Adrenal gland (tissue), 12 donors: ENCODE results near the gene PRXL2A. TPM values are rescaled to one million over a fixed set of nuclear protein-coding genes. Genes with fewer than 3 reads are reported as not detected.
A peak's percentile ranks its signal among the peaks of the same experiment; 100 is the strongest.

Experiments
- DNase-seq, 7 donors: peaks; one replicate each; pipeline ENCODE4 v3.0.0-alpha.2; 2019 to 2020
- H3K27ac ChIP-seq, 5 donors: fragments of 200-600 bp; sonication (generic) in 4 of 5; 1 replicate in 3 of 5; 2 replicates in 2 of 5; pipeline versions ENCODE4 v1.5.1 to v1.8.0; 2016 to 2020; ENCODE audit warnings: mild to moderate bottlenecking in 1 of 5
- H3K27me3 ChIP-seq: fragments of 200-600 bp; 2 replicates; pipeline ENCODE4 v1.8.0; 2021
- H3K36me3 ChIP-seq, 2 donors: fragments of 200-600 bp; replicated peaks in 1 of 2; 1 replicate in 1 of 2; 2 replicates in 1 of 2; pipeline versions ENCODE4 v1.5.1 to v1.8.0; 2018 to 2022
- H3K4me1 ChIP-seq, 2 donors: fragments of 200-600 bp; replicated peaks in 1 of 2; 1 replicate in 1 of 2; 2 replicates in 1 of 2; pipeline versions ENCODE4 v1.5.1 to v1.8.0; 2018 to 2021
- H3K4me3 ChIP-seq, 4 donors: fragments of 200-600 bp; sonication (generic) in 3 of 4; one replicate each; pipeline ENCODE4 v1.5.1; 2016 to 2018
- H3K9me3 ChIP-seq, 3 donors: fragments of 200-600 bp; sonication (generic) in 1 of 3; replicated peaks in 1 of 3; 1 replicate in 2 of 3; 2 replicates in 1 of 3; pipeline versions ENCODE4 v1.5.1 to v1.8.0; 2016 to 2021
- POLR2A ChIP-seq, 2 donors: fragments of 450-650 bp; IDR thresholded peaks; one replicate each; pipeline ENCODE4 v1.6.1; 2017; ENCODE audit warnings: antibody characterized with exemption in 2 of 2, mild to moderate bottlenecking in 2 of 2, moderate library complexity in 1 of 2
- WGBS, 4 donors: extraction: QIAGEN DNeasy Blood & Tissue Kit in 2 of 4; methylation state at CpG; one replicate each; pipeline versions ENCODE4 v1.1.5 to v1.1.7; 2013 to 2017; 5-methylcytosine and 5-hydroxymethylcytosine counted together
- intact Hi-C, 2 donors: fragments of 100-400 bp; cut with DNase I; formaldehyde crosslinking; loops; one replicate each; pipeline versions ENCODE4 v1.14.1 to v1.15.0; 2022 to 2023
- polyA plus RNA-seq, 3 donors: library from polyadenylated mRNA; stranded (reverse); fragments of 200-250 nt in 2 of 3; fragments of 350-450 nt in 1 of 3; fragmentation: Illumina TruSeq in 1 of 3; extraction: RNeasy Lipid Tissue Mini Kit (QIAGEN cat#74804) in 1 of 3; gene quantifications; one replicate each; pipeline ENCODE4 v1.2.3, GENCODE V29; 2013 to 2014
- total RNA-seq, 9 donors: library from RNA; depleted of rRNA in 4 of 9; stranded (reverse); fragments of >200 nt in 4 of 9; fragments of 120-200 nt in 1 of 9; fragmentation: NEBNext Ultra II Directional in 1 of 9; extraction: Animal tissue kit (Norgen Biotek cat#: 25700) in 1 of 9; gene quantifications; one replicate each; pipeline versions ENCODE4 v1.1.0 to v1.2.4, GENCODE V29; 2013 to 2023
- TF ChIP-seq, protein P1 (sequence below), 6 experiments: fragments of 450-650 bp in 4 of 6; fragments of 200-600 bp in 2 of 6; sonication (generic) in 1 of 6; IDR thresholded peaks; 1 replicate in 5 of 6; 2 replicates in 1 of 6; pipeline versions ENCODE4 v1.5.1 to v1.8.0; 2016 to 2021; ENCODE audit warnings: antibody characterized with exemption in 6 of 6, mild to moderate bottlenecking in 2 of 6, moderate library complexity in 1 of 6
- donor health status: healthy with polysubstance abuse.
- donor health status: Bipolar disorder and iron deficiency.
- donor health status: DM: yes; HTN: yes; CAD: no.
- donor health status: DM: no; HTN: no; CAD: no.
- donor health status: DM: no; HTN: no; CAD: no.
- donor health status: DM: yes; HTN: yes; CAD: no.

The PRXL2A gene
- total and polyA plus RNA-seq, 12 donors, result 12.7 to 140 (median 29.9) TPM

DNA sequence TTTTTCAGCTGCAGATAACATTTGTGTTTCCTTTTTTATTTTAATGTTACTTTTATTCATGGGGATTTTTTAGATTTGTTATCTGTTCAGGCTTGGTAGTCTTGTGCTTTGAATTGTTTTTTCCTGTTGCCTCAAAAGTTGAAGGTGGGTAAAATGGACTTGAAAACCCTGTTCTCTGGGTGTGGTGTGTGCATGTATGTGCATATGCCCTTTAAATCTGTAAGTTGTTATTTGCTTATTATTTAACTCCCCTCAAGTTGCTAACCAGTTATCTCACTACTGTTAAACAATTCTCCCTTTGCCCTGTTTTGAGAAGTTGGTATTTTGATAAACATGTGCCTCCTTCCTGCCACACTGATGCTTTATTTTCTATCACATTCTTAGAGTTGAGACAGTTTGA lies 76.3 kb downstream of the PRXL2A start:
- DNase-seq, result no peak
- peaks cover 24 to 49% of the 10 kb centered on the region in 2 donors for H3K4me1 ChIP-seq
- intact Hi-C loops, result no loop called here
- TF ChIP-seq, protein P1, sequence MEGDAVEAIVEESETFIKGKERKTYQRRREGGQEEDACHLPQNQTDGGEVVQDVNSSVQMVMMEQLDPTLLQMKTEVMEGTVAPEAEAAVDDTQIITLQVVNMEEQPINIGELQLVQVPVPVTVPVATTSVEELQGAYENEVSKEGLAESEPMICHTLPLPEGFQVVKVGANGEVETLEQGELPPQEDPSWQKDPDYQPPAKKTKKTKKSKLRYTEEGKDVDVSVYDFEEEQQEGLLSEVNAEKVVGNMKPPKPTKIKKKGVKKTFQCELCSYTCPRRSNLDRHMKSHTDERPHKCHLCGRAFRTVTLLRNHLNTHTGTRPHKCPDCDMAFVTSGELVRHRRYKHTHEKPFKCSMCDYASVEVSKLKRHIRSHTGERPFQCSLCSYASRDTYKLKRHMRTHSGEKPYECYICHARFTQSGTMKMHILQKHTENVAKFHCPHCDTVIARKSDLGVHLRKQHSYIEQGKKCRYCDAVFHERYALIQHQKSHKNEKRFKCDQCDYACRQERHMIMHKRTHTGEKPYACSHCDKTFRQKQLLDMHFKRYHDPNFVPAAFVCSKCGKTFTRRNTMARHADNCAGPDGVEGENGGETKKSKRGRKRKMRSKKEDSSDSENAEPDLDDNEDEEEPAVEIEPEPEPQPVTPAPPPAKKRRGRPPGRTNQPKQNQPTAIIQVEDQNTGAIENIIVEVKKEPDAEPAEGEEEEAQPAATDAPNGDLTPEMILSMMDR (IDR thresholded peaks at IDR 0.05), result no peak
- no peak for TF ChIP-seq POLR2A (IDR thresholded peaks at IDR 0.05)
- no peaks in the 10 kb centered on the region for H3K9me3 ChIP-seq
- H3K4me3 ChIP-seq, result no peak overlapping the region
- no peaks in the 10 kb centered on the region for H3K36me3 ChIP-seq
- H3K27ac ChIP-seq, result no peak overlapping the region
- H3K27me3 ChIP-seq, result no peaks in the 10 kb centered on the region

DNA sequence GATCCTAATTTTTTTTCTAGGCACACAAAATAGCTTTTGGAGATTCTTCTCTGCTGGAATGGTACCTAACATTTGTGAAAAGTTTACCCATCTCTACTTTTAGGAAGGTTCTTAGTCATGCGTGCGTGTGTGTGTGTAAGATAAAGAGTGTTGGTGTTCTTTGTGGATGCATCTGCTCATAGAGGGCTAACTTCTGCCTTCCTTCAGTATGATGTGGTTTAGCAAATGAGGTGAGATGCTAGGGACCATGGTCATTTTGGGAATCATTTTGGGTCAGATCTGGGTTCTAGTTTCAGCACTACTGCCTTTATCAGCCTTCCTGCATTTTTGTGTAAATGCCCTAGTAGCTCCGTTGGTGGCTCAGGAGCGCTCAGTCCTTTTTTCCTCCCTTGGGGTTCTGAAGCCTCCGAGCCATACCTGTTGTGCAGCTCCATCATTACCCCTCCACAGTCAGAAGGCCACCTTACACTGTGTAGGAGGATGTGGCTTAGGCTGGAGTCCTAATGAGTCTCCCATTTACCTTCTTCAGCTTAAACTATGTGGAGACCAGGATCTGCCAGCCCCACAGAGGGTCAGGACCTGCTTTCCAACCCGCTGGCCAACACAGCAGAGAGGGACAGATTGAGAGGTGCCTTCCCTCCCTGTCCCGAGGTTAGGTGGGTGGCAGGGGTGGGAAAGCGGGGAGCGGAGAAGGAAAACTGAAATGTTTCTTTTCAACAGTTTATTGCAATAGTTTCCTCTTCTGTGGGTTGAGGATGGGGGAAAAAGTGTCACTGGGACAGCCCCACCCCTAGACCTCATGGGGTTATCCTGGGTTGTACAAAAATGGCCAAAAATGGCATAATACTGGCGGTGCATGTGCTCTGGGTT lies 77.0 kb downstream of the PRXL2A start:
- Histone ChIP-seq H3K27me3 (no peaks in the 10 kb centered on the region), H3K4me3 (no peak overlapping the region), H3K36me3 (no peaks in the 10 kb centered on the region), H3K9me3 (no peaks in the 10 kb centered on the region), H3K27ac (peak overlapping the region in 1 of 5 donors; percentile 41), H3K4me1 (peaks cover 24 to 49% of the 10 kb centered on the region in 2 donors)
- intact Hi-C loops, result no loop called here
- 75 to 84% (median 78%) methylated on average over 10 of the region's 10 CpGs for WGBS, 4 donors
- DNase-seq, result peak in 1 of 7 donors; percentile 52
- TF ChIP-seq, protein P1 (IDR thresholded peaks at IDR 0.05), result no peak
- no peak for TF ChIP-seq POLR2A (IDR thresholded peaks at IDR 0.05)

GRCh38 chr10:80485946-80486764 lies 77.8 kb downstream of the PRXL2A start:
- peak in 1 of 7 donors; percentile 45 for DNase-seq
- H3K27ac ChIP-seq, result peak overlapping the region in 1 of 5 donors; percentile 41
- H3K36me3 ChIP-seq, result peaks cover 0 to under 1% of the 10 kb centered on the region in 2 donors
- WGBS, 4 donors, result 63 to 78% (median 67%) methylated on average over 15 to 17 of the region's 17 CpGs
- no peaks in the 10 kb centered on the region for H3K27me3 ChIP-seq
- H3K4me1 ChIP-seq, result peaks cover 24 to 49% of the 10 kb centered on the region in 2 donors
- intact Hi-C loops, result no loop called here
- no peaks in the 10 kb centered on the region for H3K9me3 ChIP-seq
- TF ChIP-seq, protein P1 (IDR thresholded peaks at IDR 0.05), result no peak
- TF ChIP-seq POLR2A (IDR thresholded peaks at IDR 0.05), result no peak
- no peak overlapping the region for H3K4me3 ChIP-seq

Other genes starting within 250 kb of the PRXL2A start
- 10 to 100 TPM; 39.0 to 99.5 (median 63.6) TPM for gene ANXA11, start 203.0 kb upstream of the PRXL2A start, total RNA-seq
- gene ANXA11, start 203.0 kb upstream of the PRXL2A start, polyA plus RNA-seq, result 100 to 1,000 TPM in 2 of 3 donors, 10 to 100 TPM in 1; 83.3 to 249 (median 239) TPM
- 10 to 100 TPM in 1 of 9 donors, 1 to 10 TPM in 2, under 1 TPM in 5, not detected in 1; 0.29 to 15.1 (median 0.83) TPM for gene MAT1A, start 118.9 kb upstream of the PRXL2A start, total RNA-seq
- gene MAT1A, start 118.9 kb upstream of the PRXL2A start, polyA plus RNA-seq, result under 1 TPM; 0.16 to 0.46 (median 0.20) TPM
- gene DYDC1, start 51.8 kb upstream of the PRXL2A start, total RNA-seq, result not detected
- not detected for gene DYDC1, start 51.8 kb upstream of the PRXL2A start, polyA plus RNA-seq
- under 1 TPM in 1 of 9 donors, not detected in 8; 0.33 TPM for gene DYDC2, start 51.8 kb upstream of the PRXL2A start, total RNA-seq
- gene DYDC2, start 51.8 kb upstream of the PRXL2A start, polyA plus RNA-seq, result not detected
- 100 to 1,000 TPM in 1 of 9 donors, 10 to 100 TPM in 8; 21.7 to 112 (median 53.4) TPM for gene TSPAN14, start 45.8 kb downstream of the PRXL2A start, total RNA-seq
- gene TSPAN14, start 45.8 kb downstream of the PRXL2A start, polyA plus RNA-seq, result 10 to 100 TPM; 13.1 to 19.5 (median 17.9) TPM
- under 1 TPM in 2 of 9 donors, not detected in 7; 0.06 to 0.35 TPM for gene SH2D4B, start 129.4 kb downstream of the PRXL2A start, total RNA-seq
- under 1 TPM in 1 of 3 donors, not detected in 2; 0.07 TPM for gene SH2D4B, start 129.4 kb downstream of the PRXL2A start, polyA plus RNA-seq